Panc1 (cell line): ENCODE measurements around the gene AGPAT3. TPM values are rescaled to one million over a fixed set of nuclear protein-coding genes. Genes with fewer than 3 reads are reported as not detected.

Source experiments
- ATAC-seq: fragments of 200-7000 bp; cut with Tn5 transposase; 2 replicates; pipeline ENCODE4 v1.9.1; 2020; ENCODE audit warnings: mild to moderate bottlenecking, moderate library complexity
- BruUV-seq: library from RNA; stranded (reverse); fragments of 400-500 nt; replicated peaks from 2 replicates; lab custom pipeline; 2021; lab: Mats Ljungman, UMichigan
- CTCF ChIA-PET: fragments of 300-600 bp; sonication (Branson Sonifier 250); formaldehyde crosslinking; loops from one replicate; lab custom pipeline; 2022; ENCODE audit warnings: antibody characterized with exemption; lab: Charles Lee
- POLR2A ChIA-PET: fragments of 300-600 bp; sonication (Branson Sonifier 250); formaldehyde crosslinking; loops from one replicate; lab custom pipeline; 2022; ENCODE audit warnings: antibody characterized with exemption; lab: Charles Lee
- DNase-seq: peaks from one replicate; pipeline ENCODE4 v3.0.0-alpha.2; 2010; ENCODE audit warnings: low read depth, low spot score
- H3K27ac ChIP-seq: 2 replicates; pipeline ENCODE4 v1.5.1; 2011; ENCODE audit warnings: mild to moderate bottlenecking, low read length, inconsistent platforms
- H3K27me3 ChIP-seq: fragments of 200-500 bp; sonication (Bioruptor generic); 2 replicates; pipeline ENCODE4 v1.6.0; 2014; ENCODE audit warnings: low read length, inconsistent platforms; ENCODE audit not compliant: control insufficient read depth, insufficient read depth
- H3K36me3 ChIP-seq: fragments of 200-500 bp; sonication (Bioruptor generic); 2 replicates; pipeline ENCODE4 v1.5.1; 2014; ENCODE audit warnings: inconsistent platforms, mild to moderate bottlenecking, low read length, moderate library complexity; ENCODE audit not compliant: control insufficient read depth, insufficient read depth
- H3K4me1 ChIP-seq: 2 replicates; pipeline ENCODE4 v1.5.1; 2011; ENCODE audit warnings: inconsistent platforms, mild to moderate bottlenecking, low read length, moderate library complexity; ENCODE audit not compliant: control insufficient read depth, insufficient read depth
- H3K4me3 ChIP-seq, 2 experiments: 2 replicates each; pipeline ENCODE4 v1.5.1; 2011 to 2012; ENCODE audit warnings: low read depth in 2 of 2, low read length in 2 of 2, mild to moderate bottlenecking in 2 of 2, inconsistent platforms in 1 of 2, moderate library complexity in 1 of 2
- H3K9me3 ChIP-seq: fragments of 200-500 bp; sonication (Bioruptor generic); 2 replicates; pipeline ENCODE4 v1.5.1; 2014; ENCODE audit warnings: low read depth, mild to moderate bottlenecking, inconsistent platforms, low read length, moderate library complexity; ENCODE audit not compliant: control insufficient read depth, insufficient read depth
- CTCF ChIP-seq: fragments of 450-650 bp; IDR thresholded peaks from 2 replicates; pipeline ENCODE4 v1.5.1; 2017; ENCODE audit warnings: mild to moderate bottlenecking
- POLR2AphosphoS5 ChIP-seq: IDR thresholded peaks from 2 replicates; pipeline ENCODE4 v1.6.1; 2012; ENCODE audit warnings: mild to moderate bottlenecking, low read depth, low read length, moderate library complexity
- REST ChIP-seq, 2 experiments: IDR thresholded peaks; 2 replicates each; pipeline ENCODE4 v1.6.1; 2011 to 2012; ENCODE audit warnings: low read depth in 2 of 2, control low read depth in 1 of 2, low read length in 1 of 2, mild to moderate bottlenecking in 1 of 2, moderate library complexity in 1 of 2; ENCODE audit not compliant: insufficient read depth in 1 of 2
- SIN3A ChIP-seq: IDR thresholded peaks from 2 replicates; pipeline ENCODE4 v1.6.1; 2012; ENCODE audit warnings: low read depth, mild to moderate bottlenecking, low read length, moderate library complexity, borderline replicate concordance; ENCODE audit not compliant: insufficient read depth
- TCF7L2 ChIP-seq: IDR thresholded peaks from 2 replicates; pipeline ENCODE4 v1.6.1; 2011; ENCODE audit warnings: mild to moderate bottlenecking, low read depth, low read length, inconsistent platforms
- in situ Hi-C: cut with HindIII; loops from 2 replicates; pipeline ENCODE4 v1.10.0; 2016; ENCODE audit warnings: low sequenced_read_pairs, low pct_unique_long_range_greater_than_20kb
- intact Hi-C: fragments of 100-400 bp; cut with micrococcal nuclease; formaldehyde crosslinking; loops from one replicate; pipeline ENCODE4 v1.10.0; 2022; ENCODE audit not compliant: unreplicated experiment
- total RNA-seq: library from RNA; stranded (reverse); gene quantifications from one replicate; pipeline ENCODE4 v1.2.1, GENCODE V29; 2021; ENCODE audit not compliant: unreplicated experiment

Gene AGPAT3
- total RNA-seq, 1 experiment from 2014 or later, result 40.1 TPM

- BruUV-seq, result no TSS peak
- H3K4me3 ChIP-seq, result no peak overlapping the region
- ATAC-seq, result no peak
- POLR2A ChIA-PET, result no interaction called here
- CTCF ChIA-PET, result no interaction called here
- no peak for TF ChIP-seq TCF7L2
- TF ChIP-seq CTCF, result no peak
- TF ChIP-seq SIN3A, result no peak
- no peak for TF ChIP-seq REST (IDR thresholded peaks at IDR 0.05; ENCODE audit: insufficient read depth in 1 of 2, low read depth in 2 of 2, low read length in 1 of 2)
- no peak for TF ChIP-seq POLR2AphosphoS5
- H3K36me3 ChIP-seq, result no peaks in the 10 kb centered on the region
- H3K27me3 ChIP-seq, result no peaks in the 10 kb centered on the region
- H3K9me3 ChIP-seq, result no peaks in the 10 kb centered on the region
- no peak for DNase-seq
- no peaks in the 10 kb centered on the region for H3K4me1 ChIP-seq
- H3K27ac ChIP-seq, result no peak overlapping the region
- intact Hi-C loops (no loop called here), in situ Hi-C loops (no loop called here)
These were observed 140.0 kb downstream of the AGPAT3 start for GRCh38 chr21:44005071-44005470.

- intact Hi-C loops, result no loop called here
- Histone ChIP-seq H3K9me3 (no peaks in the 10 kb centered on the region), H3K4me1 (no peaks in the 10 kb centered on the region), H3K27ac (no peak overlapping the region), H3K36me3 (no peaks in the 10 kb centered on the region), H3K4me3 (no peak overlapping the region), H3K27me3 (no peaks in the 10 kb centered on the region)
- DNase-seq (no peak), ATAC-seq (no peak)
- in situ Hi-C loops, result no loop called here
- no TSS peak for BruUV-seq
- POLR2A ChIA-PET, result no interaction called here
- TF ChIP-seq CTCF, result no peak
- CTCF ChIA-PET, result no interaction called here
These were observed 140.6 kb downstream of the AGPAT3 start for GRCh38 chr21:44005593-44005992.
